ENCODE data around the gene INPP5D. TPM values are rescaled to one million over a fixed set of nuclear protein-coding genes. Genes with fewer than 3 reads are reported as not detected.
"Not testable (repeated sequence)": the region's sequence is repeated elsewhere in the genome, so short reads cannot be mapped to it uniquely, and the experiment has no call there.

INPP5D gene
- total RNA-seq, 1 donor from 2014 or later = 9.7 TPM

DNA sequence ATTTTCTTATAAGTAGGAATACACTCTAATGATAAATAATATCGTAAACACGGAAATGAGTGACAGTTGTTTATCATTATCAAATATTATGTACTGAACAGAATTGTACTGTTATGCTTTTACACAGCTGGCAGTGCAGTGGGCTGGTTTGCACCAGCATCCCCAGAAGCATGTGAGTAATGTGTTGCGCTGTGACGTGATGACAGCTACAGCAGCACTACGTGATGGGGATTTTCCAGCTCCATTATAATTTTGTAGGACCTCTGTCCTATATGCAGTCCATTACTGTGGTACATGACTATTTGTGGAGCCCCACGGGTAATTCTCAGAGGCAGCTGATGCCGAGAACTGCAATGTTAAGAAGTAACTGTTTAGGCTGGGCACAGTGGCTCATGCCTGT is 114.0 kb downstream of the INPP5D start:
- DNase-seq (ENCODE audit: low read depth) = no peak

DNA sequence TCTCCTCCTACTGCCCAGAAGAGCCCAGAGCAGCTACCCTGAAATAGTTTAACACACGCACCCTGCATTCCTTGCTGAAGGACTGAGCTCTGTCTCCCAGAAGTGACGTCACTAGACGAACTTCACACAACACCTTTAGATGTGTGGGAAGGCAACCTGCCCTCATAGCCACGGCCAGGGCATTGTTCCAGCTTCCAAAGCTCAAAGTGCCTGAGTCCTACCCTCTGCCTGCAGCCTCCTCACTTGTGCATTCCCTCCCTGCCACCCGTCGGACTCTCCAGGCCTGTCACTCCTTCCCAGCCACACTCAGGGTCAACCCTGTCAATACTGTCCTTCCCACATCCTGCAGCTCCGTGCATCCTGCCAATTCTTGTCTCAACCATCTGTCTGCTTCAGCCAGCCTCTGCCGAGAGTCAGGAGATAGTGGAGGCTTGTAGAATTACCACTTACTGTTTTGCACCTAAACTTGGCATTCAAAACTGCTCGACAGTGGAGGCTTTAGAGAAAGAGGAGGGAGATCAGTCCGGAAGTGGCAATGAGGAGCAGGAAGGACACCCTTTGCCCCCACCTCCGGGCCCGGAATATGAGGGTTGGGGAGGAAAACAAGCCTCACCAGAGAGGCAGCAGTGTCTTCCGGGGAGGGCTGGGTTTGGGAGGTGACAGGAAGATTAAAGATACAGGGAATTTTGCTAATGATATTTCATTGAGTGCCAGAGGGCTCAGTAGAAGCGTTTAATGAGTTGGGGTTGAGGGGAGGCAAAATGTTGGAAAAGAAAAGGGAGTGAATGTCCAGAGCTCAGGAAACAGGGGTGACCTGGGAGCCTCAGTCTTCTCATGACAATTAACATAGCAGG is 119.1 kb downstream of the INPP5D start:
- no peak for DNase-seq (ENCODE audit: low read depth)

DNA sequence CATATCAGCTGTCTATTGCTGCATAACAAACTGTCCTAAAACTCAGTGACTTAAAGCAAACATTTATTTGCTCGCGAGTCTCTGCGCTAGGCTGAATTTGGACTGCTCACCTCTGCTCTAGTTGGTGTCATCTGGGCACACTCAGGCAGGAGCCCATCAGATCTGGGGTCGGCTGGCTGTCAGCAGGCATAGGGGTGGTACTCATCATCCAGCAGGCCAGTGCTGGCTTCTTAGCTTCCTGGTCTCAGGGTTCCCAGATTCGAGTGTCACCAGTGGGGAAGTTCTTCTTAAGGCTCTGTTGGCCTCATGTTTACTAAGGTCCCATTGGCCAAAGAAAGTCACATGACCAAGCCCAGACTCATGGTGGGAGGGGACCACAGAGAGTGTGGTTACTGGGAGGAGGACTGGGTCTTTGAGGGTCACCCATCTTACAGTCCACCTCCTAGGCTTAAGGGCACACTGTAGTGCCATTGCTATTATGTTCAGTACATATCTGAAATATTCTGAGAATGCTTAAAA is 119.8 kb downstream of the INPP5D start:
- no peak for DNase-seq (ENCODE audit: low read depth)

DNA sequence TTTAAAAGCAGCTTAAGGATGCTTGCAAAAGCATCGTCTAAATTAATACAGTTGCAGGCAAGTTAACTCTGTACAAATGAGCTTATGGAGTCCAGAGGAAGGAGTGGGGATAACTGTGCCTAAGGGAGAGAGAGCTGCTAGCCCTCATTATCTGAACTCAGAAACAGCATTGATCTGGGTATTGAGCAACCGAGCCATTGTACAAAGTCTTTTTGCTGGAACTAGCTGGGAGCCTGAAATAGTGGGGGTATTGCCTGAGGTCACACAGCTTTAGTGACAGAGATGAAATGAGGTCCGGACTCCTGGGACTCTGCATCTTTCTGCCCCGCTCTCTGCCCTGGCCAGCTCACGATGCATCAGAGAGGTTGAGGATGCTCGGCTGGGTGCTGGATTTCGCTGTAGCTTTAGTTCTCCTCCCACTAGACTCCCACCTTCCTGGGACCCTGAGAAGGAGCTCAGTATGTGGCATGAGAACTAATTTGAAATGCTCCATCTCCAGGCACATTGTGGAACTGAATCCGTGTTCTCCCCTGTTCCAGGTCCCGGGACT is 123.8 kb downstream of the INPP5D start:
- no peak for DNase-seq (ENCODE audit: low read depth)

DNA sequence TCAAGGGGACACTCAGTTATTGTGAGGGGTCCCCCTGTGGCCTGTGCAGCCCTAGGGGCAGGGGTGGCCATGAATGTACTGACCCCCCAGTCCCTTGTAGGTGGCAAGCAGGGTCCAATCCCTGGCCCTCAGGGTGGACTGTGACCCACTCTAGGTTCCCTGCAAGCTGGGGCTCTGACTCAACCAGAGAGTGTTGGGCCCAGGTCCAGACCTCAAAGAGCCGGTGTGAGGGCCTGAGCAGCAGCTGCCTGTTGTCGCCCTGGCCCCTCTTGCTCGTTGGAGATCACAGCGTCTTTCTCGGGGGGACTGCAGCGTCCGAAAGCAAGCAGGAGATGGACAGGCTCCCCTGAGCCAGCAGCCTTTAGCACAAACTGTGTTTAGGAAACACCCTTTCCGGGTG is 124.5 kb downstream of the INPP5D start:
- no peak for DNase-seq (ENCODE audit: low read depth)

DNA sequence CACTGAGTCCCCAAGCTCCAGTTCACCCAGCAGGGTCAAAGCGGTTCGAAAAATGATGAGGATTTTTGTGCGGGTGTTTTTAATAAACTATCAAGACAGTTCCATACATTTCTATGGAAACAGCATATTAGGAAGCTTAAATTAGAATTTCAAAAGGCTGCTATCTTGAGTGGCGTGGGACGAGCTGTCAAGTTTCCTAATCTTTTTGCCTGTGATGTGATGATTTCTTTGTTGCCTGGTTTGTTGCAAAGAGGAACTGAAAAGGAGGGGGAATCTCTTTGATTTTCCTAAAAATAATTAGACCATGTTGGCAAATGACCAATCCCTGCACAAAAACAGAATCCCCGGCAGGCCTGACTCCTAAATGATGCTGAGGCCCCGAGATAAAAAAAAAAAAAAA is 125.2 kb downstream of the INPP5D start:
- no peak for DNase-seq (ENCODE audit: low read depth)

DNA sequence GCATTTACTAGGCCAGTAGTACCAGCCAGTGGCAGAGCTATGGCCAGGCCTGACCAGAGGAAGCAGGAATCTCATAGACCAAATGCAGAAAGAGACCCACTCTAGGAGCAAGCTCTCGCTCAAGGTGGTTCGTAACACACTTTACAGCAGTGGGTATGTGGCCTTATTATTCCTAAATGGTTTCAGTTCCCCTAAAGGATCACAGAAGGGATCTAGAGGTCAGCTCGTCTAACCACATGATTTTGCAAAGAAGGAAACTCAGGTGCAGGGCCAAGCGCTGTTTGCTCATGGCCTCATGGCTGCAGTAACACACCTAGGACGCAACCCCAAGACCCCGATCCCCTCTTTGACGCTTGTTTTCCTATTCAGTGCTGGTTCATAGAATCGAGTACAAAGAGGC is 125.8 kb downstream of the INPP5D start:
- DNase-seq (ENCODE audit: low read depth) = no peak

DNA sequence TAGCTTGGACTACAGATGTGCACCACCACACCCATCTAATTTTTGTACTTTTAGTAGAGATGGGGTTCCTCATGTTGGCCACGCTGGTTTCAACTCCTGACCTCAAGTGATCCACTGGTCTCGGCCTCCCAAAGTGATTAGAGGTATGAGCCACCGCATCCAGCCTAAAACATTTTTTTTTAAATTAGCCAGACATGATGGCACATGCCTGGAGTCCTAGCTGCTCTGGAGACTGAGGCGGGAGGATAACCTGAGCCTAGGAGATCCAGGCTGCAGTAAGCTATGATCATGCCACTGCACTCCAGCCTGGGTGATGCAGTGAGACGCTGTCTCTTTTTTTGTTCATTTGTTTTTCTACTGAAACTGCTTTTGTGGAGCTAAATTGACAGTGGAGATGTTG is 126.7 kb downstream of the INPP5D start:
- no peak for DNase-seq (ENCODE audit: low read depth)

DNA sequence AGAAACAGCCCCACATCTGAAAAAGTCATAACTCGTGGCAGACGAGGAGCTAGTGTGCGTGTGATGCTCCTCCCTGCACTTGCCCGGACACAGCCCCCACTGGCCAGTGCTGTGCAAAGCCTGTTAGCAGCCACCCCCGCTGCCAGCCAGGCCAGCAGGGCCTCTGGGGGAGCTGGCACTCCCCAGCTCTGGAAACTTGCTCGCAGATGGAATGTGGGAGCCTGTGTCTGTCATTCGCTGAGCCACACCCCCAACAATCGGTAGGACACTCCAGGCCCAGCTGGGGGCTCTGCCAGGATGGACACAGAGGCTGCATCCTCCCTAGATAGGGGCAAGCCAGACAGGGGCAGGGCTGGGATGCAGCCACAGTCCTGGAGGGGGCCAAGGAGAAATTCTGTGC is 128.9 kb downstream of the INPP5D start:
- DNase-seq (ENCODE audit: low read depth) = no peak

DNA sequence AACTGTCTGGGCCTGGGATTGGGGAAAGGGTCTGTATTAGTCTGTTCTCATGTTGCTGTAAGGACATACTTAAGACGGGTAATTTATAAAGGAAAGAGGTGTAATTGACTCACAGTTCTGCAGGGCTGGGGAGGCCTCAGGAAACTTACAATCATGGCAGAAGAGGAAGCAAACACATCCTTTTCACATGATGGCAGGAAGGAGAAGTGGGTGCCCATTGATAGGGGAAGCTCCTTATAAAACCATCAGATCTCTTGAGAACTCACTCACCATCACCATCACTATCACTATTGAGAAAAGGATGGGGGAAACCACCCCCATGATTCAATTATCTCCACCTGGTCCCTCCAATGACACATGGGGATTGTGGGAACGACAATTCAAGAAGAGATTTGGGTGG is 130.9 kb downstream of the INPP5D start:
- not testable (repeated sequence) for DNase-seq (ENCODE audit: low read depth)

DNA sequence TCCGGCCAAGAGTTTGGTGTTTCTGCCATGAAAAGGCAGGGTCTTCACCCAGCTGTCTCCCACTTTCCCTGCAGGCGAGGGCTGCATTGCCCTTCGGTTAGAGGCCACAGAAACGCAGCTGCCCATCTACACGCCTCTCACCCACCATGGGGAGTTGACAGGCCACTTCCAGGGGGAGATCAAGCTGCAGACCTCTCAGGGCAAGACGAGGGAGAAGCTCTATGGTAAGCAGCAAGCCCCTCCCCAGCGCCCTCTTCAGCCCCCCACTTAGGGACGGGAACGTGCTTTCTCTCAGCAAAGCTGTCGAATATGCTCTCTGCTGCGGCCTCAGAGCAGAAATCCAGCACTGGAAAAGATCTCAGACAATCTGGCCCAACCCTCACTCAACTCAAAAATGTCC is 133.6 kb downstream of the INPP5D start:
- DNase-seq (ENCODE audit: low read depth) = no peak

DNA sequence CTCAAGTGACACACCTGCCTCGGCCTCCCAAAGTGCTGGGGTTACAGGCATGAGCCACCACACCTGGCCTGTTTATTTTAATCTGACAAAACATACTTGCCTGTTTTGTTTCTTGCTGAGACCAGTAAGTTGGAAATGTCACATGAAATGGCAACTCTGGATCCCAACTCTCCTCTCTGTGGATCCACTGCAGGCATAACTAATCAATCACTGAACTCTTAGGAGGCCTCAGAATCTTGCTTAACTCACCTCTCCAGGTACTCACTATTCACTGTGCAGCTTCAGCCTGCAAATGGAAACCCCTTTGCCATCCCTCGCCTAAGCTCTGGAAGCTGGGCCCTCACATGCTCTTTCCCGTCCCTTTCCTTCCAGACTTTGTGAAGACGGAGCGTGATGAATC is 134.9 kb downstream of the INPP5D start:
- no peak for DNase-seq (ENCODE audit: low read depth)

DNA sequence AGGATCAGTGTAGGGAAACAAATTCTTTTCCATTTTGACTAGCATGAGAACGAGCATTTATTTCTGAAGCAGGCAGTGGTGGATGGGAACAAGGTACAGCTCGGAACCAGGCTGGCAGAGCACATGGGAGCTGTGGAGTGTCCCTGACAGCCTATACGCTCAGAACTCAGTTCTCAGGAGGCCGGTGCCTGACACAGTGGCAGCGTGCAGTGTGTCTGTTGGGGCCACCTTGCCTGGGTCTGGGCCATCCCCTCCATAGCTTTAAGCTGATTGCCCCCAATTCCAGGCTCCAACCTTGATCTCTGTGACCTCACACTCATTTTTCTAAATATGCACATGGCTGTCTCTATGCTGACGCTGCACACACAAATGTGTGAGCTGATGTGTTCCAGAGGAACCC is 136.9 kb downstream of the INPP5D start:
- no peak for DNase-seq (ENCODE audit: low read depth)

DNA sequence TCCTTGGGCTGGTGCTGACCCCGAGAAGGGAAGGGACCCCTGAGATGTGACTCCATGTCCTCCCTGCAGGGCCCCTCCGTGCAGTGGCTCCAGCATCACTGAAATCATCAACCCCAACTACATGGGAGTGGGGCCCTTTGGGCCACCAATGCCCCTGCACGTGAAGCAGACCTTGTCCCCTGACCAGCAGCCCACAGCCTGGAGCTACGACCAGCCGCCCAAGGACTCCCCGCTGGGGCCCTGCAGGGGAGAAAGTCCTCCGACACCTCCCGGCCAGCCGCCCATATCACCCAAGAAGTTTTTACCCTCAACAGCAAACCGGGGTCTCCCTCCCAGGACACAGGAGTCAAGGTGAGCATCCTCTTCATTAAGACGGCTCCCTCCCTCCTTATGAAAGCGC is 137.9 kb downstream of the INPP5D start:
- DNase-seq (ENCODE audit: low read depth) = no peak

DNA sequence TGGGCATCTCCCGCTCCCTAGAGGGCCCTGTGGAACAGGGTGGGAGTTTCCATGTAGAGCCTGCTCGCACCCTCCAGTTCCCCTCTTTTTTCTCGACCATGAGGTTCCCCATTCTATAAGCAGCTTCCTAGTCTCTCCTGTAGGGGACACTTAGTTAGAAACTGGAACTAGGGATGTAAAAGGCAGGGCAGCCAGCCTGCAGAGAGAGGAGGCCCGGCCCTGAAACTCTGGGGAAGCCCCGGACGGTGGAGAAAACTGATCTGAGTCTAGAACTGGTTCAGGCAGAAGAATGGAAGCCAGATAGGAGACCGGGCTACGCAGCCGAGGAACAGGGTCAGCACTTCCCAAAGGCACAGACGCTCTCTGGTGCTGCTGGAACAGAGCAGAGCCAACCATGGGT is 139.7 kb downstream of the INPP5D start:
- no peak for DNase-seq (ENCODE audit: low read depth)

DNA sequence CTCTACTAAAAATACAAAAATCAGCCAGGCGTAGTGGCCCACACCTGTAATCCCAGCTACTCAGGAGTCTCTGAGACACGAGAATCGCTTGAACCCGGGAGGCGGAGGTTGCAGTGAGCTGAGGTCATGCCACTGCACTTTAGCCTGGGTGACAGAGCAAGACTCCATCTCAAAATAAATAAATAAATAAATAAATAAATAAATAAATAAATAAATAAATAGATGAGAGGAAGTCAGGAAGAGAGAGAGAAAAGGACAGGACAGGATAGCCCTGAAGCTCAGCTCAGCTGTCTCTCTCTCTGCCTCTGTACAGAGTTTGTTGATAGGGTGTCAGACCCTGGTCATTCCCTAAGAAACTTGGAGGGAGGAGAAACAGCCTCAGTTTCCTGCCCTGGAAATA is 140.6 kb downstream of the INPP5D start:
- DNase-seq (ENCODE audit: low read depth) = not testable (repeated sequence)

DNA sequence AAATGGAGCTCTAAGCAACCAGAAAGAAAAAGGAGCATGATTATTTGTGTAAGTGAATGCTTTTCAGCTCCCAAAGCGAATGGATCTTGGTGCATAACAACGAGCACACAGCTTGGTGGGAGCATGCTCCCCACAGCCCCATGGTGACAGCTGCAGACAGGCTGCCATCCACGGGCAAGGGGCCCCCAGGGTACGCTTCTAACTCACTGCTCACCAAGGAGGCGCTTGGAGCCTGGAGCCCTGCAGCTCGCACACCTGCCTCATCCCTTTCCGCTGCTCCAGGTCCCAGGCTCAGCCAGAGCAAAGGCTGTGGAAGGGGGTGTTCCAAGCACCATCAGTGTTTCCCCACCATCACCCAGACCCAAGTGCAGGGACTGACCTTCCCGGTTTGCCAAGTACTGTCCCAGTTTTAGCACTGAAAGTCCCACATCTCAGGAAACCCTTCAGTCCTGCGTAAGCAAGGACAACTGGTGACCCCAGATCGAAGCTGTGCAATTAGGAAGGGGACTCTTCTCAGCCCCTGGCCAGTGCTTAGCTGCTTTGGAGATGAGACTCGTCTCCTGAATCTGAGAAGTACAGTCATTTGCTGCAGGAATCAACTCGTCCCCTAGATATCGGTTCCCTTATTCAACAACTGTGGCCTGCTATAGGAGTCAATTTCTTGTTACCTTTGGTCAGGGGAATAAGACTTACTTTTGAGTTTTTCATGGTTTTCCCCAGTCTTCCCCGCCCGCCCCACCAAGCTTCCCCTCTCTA is 141.3 kb downstream of the INPP5D start:
- DNase-seq (ENCODE audit: low read depth) = no peak

DNA sequence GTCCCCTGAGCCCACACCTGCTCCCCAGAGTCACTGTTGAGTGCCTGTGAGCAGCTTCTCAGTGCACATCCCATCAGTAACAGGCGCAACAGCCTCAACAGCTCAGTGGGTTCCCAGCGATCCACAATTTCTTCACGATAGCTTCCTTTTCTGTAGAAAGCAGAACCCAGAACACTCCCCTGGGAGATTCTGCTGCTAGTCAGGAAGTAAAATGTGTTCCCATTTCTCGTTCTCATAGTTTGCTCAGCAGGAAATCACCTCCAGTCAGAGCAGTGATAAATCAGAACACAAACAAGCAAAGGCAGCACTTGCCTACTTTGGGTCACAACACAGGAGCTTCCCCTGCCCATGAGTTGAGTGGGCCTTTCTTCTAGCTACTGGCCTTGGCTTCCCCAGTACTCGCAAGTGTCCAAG is 142.4 kb downstream of the INPP5D start:
- no peak for DNase-seq (ENCODE audit: low read depth)

DNA sequence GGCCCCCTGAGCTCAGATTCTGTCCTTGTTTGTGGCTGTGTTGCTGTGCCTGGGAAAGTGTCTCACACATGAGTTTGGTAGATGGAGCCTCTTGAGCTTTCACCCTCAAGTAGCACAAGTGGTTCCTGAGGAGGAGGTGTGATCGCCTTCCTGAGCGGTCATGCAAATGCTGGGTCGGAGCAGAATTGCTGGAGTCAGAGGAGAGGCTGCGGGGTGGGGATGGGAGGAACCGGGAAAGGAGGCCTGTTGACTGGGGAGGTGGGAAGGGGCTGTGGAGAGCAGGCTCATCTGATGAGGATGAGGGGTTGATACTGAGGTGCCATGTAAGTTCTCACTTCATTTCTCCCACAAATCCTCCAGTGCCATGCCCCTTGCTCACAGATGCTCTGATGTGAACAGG is 142.9 kb downstream of the INPP5D start:
- no peak for DNase-seq (ENCODE audit: low read depth)

DNA sequence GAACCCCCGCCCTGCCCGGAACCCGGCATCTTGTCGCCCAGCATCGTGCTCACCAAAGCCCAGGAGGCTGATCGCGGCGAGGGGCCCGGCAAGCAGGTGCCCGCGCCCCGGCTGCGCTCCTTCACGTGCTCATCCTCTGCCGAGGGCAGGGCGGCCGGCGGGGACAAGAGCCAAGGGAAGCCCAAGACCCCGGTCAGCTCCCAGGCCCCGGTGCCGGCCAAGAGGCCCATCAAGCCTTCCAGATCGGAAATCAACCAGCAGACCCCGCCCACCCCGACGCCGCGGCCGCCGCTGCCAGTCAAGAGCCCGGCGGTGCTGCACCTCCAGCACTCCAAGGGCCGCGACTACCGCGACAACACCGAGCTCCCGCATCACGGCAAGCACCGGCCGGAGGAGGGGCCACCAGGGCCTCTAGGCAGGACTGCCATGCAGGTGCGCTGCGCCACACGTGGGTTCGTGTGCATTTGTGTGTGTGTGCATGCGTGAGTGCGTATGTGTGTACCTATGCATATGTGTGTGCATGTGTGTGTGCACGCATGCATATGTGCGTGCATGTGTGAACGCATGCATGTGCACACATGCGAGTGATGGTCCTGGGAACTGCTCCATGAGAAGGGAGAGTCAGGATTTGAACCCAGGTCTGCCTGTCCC is 144.3 kb downstream of the INPP5D start:
- no peak for DNase-seq (ENCODE audit: low read depth)

DNA sequence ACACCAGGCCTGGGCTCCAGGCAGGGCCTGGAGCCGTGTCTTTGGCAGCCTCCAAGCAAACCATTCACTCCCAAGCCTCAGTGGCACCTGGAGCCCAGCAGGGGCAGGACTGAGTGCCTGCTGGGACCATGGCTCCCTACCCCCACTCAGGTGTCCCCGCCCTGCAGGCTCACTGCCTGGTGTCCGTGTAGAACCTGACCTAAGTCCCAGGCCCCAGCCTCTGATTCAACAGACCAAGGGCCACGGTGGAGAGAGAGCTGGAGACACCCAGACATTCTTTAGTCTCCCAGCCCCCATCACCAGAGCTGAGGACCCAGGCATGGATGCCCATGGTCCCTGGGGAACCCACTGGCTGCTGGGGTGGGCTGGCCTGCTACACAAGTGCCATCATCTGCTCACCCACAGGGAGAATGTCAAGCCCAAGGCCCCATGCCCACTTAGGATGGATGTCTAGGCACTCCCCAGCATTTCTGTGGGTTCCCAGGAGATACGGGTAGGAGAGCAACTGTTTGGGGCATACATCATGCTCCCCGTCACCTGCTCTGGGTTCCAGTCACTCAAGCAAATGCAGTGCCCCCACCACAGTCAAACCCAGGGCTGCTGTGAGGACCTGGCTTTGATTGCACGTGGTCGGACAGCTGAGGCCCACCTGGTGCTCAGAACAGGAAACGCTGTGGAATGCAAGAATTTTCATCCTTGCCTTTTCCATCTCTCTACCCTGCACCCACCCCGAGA is 148.4 kb downstream of the INPP5D start:
- DNase-seq (ENCODE audit: low read depth) = peak; percentile 57

DNA sequence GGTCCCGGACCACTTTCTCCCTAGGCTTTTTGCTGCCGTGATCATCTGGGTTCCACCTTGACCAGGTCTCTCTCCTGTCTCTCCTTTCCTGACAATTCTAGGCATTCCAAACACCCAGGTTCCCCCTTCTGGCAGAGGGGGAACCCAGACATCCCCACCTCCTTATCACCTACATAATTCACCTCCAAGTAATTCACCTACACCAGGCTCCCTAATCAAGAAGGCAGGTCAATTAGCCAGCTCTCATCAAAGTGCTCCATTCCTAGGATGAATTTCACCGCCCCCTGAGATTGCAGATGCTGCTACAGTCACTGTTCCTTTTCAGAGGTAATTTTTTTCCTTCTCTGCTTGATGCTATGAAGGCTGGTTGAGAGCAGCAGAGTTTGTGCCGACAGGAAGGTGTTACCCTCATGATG is 149.0 kb downstream of the INPP5D start:
- DNase-seq (ENCODE audit: low read depth) = no peak

Data from renal cortical epithelial cell (primary cell).